ENCODE data around the gene TOP2A. TPM values are rescaled to one million over a fixed set of nuclear protein-coding genes. Genes with fewer than 3 reads are reported as not detected.
A peak's percentile ranks its signal among the peaks of the same experiment; 100 is the strongest.
"Not testable (repeated sequence)": the region's sequence is repeated elsewhere in the genome, so short reads cannot be mapped to it uniquely, and the experiment has no call there.

TOP2A gene
- total RNA-seq, 1 donor from 2014 or later = 41.9 TPM

DNA sequence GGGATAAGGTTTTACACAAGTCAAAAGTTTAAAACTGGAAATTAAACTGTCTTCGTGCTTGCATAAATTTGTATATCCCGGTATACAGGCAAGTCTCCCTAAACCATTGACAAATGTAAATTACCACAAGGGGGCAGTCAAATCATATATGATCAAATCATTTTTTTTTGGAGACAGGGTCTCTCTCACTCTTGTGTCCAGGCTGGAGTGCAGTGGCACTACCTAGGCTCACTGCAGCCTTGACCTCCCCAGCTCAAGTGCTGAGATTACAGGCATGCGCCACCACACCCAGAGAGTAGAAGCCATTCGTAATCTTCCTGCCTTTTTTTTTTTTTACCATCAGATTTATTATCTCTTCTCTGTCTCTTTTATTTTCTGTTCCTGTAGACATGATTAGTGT, 18.5 kb downstream of the TOP2A start:
- no peak for DNase-seq (ENCODE audit: extremely low spot score, unreplicated experiment)
- no peaks in the 10 kb centered on the region for H3K27me3 Mint-ChIP-seq (ENCODE audit: unreplicated experiment)
- peak overlapping the region; percentile 18 for H3K27ac Mint-ChIP-seq (ENCODE audit: unreplicated experiment)
- H3K9me3 Mint-ChIP-seq (ENCODE audit: unreplicated experiment) = no peaks in the 10 kb centered on the region
- peaks cover 13% of the 10 kb centered on the region for H3K4me1 Mint-ChIP-seq (ENCODE audit: unreplicated experiment)
- no peak overlapping the region for H3K4me3 Mint-ChIP-seq (ENCODE audit: unreplicated experiment)
- no peaks in the 10 kb centered on the region for H3K36me3 Mint-ChIP-seq (ENCODE audit: unreplicated experiment)
- TF ChIP-seq, protein P1, sequence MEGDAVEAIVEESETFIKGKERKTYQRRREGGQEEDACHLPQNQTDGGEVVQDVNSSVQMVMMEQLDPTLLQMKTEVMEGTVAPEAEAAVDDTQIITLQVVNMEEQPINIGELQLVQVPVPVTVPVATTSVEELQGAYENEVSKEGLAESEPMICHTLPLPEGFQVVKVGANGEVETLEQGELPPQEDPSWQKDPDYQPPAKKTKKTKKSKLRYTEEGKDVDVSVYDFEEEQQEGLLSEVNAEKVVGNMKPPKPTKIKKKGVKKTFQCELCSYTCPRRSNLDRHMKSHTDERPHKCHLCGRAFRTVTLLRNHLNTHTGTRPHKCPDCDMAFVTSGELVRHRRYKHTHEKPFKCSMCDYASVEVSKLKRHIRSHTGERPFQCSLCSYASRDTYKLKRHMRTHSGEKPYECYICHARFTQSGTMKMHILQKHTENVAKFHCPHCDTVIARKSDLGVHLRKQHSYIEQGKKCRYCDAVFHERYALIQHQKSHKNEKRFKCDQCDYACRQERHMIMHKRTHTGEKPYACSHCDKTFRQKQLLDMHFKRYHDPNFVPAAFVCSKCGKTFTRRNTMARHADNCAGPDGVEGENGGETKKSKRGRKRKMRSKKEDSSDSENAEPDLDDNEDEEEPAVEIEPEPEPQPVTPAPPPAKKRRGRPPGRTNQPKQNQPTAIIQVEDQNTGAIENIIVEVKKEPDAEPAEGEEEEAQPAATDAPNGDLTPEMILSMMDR (IDR thresholded peaks at IDR 0.05) = peak; percentile 72

DNA sequence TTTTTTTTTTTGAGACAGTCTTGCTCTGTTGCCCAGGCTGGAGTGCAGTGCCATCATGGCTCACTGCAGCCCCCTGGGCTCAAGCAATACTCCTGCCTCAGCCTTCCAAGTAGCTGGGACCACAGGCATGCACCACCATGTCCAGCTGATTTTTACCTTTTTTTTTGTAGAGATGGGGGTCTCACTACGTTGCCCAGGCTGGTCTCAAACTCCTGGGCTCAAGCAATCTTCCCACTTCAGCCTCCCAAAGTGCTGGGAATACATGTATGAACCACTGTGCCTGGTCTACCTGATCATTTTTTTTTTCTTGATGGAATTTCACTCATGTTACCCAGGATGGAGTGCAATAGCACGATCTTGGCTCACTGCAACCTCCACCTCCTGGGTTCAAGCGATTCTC, 31.1 kb downstream of the TOP2A start:
- H3K27ac Mint-ChIP-seq (ENCODE audit: unreplicated experiment); DNase-seq (ENCODE audit: extremely low spot score, unreplicated experiment); H3K9me3 Mint-ChIP-seq (ENCODE audit: unreplicated experiment); H3K4me3 Mint-ChIP-seq (ENCODE audit: unreplicated experiment); H3K4me1 Mint-ChIP-seq (ENCODE audit: unreplicated experiment); H3K27me3 Mint-ChIP-seq (ENCODE audit: unreplicated experiment); H3K36me3 Mint-ChIP-seq (ENCODE audit: unreplicated experiment): not testable (repeated sequence)

DNA sequence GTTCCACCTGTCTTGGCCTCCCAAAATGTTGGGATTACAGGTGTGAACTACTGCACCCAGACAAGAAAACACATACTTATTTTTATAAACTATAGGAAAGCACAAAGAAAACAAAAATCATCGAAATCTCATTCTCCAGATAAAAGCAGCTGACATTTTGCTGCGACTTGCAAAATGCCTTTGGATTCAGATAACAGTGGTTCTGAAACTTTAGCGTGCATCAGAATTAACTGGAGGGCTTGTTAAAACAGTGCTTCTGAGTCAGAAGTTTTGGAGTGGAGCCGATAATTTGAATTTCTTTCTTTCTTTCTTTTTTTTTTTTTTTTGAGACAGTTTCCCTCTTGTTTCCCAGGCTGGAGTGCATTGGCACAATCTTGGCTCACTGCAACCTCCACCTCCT, 35.4 kb downstream of the TOP2A start:
- Mint-ChIP-seq H3K36me3 (ENCODE audit: unreplicated experiment) (no peaks in the 10 kb centered on the region), H3K9me3 (ENCODE audit: unreplicated experiment) (no peaks in the 10 kb centered on the region), H3K27ac (ENCODE audit: unreplicated experiment) (no peak overlapping the region), H3K27me3 (ENCODE audit: unreplicated experiment) (no peaks in the 10 kb centered on the region), H3K4me3 (ENCODE audit: unreplicated experiment) (no peak overlapping the region), H3K4me1 (ENCODE audit: unreplicated experiment) (no peaks in the 10 kb centered on the region)
- no peak for DNase-seq (ENCODE audit: extremely low spot score, unreplicated experiment)
- TF ChIP-seq, protein P1 (IDR thresholded peaks at IDR 0.05) = no peak

DNA sequence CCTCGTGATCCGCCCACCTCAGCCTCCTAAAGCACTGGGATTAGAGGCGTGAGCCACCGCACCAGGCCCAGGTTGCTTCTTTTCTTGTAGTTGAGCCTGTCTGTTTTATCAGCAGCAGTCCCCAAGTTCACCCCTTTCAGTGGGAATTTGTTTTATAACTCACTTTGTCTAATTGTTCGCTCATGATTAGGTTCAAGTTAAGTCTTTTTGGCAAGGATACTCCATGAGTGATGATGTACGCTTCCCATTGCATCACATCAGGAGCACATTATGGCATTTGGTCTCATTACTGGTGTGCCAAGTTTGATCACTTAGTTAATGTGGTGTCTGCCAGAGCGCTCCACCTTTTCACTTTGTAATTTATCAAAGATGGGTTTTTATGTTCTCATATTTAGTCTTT, 38.7 kb downstream of the TOP2A start:
- H3K27me3 Mint-ChIP-seq (ENCODE audit: unreplicated experiment) = no peaks in the 10 kb centered on the region
- H3K9me3 Mint-ChIP-seq (ENCODE audit: unreplicated experiment) = no peaks in the 10 kb centered on the region
- DNase-seq (ENCODE audit: extremely low spot score, unreplicated experiment) = no peak
- TF ChIP-seq, protein P1 (IDR thresholded peaks at IDR 0.05) = no peak
- H3K36me3 Mint-ChIP-seq (ENCODE audit: unreplicated experiment) = no peaks in the 10 kb centered on the region
- no peak overlapping the region for H3K4me3 Mint-ChIP-seq (ENCODE audit: unreplicated experiment)
- no peak overlapping the region for H3K27ac Mint-ChIP-seq (ENCODE audit: unreplicated experiment)
- no peaks in the 10 kb centered on the region for H3K4me1 Mint-ChIP-seq (ENCODE audit: unreplicated experiment)

DNA sequence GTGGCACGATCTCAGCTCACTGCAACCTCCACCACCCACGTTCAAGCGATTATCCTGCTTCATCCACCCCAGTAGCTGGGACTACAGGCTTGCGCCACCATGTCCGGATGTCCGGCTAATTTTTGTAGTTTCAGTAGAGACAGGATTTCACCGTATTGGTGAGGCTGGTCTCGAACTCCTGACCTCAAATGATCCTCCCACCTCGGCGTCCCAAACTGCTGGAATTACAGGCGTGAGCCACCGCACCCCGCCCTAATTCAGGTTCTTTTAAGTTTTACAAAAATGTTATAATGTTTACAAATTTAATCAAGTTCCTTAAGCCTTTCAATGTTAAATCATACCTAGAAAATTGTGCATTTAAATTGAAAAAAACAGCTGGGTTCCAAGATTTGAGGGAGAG, 39.9 kb downstream of the TOP2A start:
- DNase-seq (ENCODE audit: extremely low spot score, unreplicated experiment) = no peak
- H3K27ac Mint-ChIP-seq (ENCODE audit: unreplicated experiment) = no peak overlapping the region
- no peak overlapping the region for H3K4me3 Mint-ChIP-seq (ENCODE audit: unreplicated experiment)
- no peaks in the 10 kb centered on the region for H3K9me3 Mint-ChIP-seq (ENCODE audit: unreplicated experiment)
- no peaks in the 10 kb centered on the region for H3K4me1 Mint-ChIP-seq (ENCODE audit: unreplicated experiment)
- H3K27me3 Mint-ChIP-seq (ENCODE audit: unreplicated experiment) = no peaks in the 10 kb centered on the region
- TF ChIP-seq, protein P1 (IDR thresholded peaks at IDR 0.05) = no peak
- no peaks in the 10 kb centered on the region for H3K36me3 Mint-ChIP-seq (ENCODE audit: unreplicated experiment)

DNA sequence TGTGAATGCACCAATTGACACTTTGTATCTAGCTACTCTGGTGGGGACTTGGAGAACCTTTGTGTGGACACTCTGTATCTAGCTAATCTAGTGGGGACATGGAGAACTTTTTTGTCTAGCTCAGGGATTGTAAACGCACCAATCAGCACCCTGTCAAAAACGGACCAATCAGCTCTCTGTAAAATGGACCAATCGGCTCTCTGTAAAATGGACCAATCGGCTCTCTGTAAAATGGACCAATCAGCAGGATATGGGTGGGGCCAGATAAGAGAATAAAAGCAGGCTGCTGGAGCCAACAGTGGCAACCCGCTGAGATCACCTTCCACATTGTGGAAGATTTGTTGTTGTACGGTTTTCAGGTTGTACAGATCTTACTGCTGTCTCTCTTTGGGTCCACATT, 41.2 kb downstream of the TOP2A start:
- DNase-seq (ENCODE audit: extremely low spot score, unreplicated experiment); H3K27ac Mint-ChIP-seq (ENCODE audit: unreplicated experiment); H3K9me3 Mint-ChIP-seq (ENCODE audit: unreplicated experiment); H3K36me3 Mint-ChIP-seq (ENCODE audit: unreplicated experiment); H3K27me3 Mint-ChIP-seq (ENCODE audit: unreplicated experiment); H3K4me1 Mint-ChIP-seq (ENCODE audit: unreplicated experiment); H3K4me3 Mint-ChIP-seq (ENCODE audit: unreplicated experiment): not testable (repeated sequence)

DNA sequence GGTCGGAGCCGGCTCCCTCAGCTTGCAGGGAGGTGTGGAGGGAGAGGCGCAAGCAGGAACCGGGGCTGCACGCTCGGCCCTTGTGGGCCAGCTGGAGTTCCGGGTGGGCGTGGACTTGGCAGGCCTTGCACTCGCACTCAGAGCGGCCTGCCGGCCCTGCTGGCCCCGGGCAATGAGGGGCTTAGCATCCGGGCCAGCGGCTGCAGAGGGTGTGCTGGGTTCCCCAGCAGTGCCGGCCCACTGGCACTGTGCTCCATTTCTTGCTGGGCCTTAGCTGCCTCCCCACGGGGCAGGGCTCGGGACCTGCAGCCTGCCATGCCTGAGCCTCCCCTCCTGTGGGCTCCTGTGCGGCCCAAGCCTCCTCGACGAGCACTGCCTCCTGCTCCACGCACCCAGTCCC, 41.9 kb downstream of the TOP2A start:
- not testable (repeated sequence) for H3K27ac Mint-ChIP-seq (ENCODE audit: unreplicated experiment); H3K4me3 Mint-ChIP-seq (ENCODE audit: unreplicated experiment); H3K27me3 Mint-ChIP-seq (ENCODE audit: unreplicated experiment); H3K4me1 Mint-ChIP-seq (ENCODE audit: unreplicated experiment); H3K9me3 Mint-ChIP-seq (ENCODE audit: unreplicated experiment); DNase-seq (ENCODE audit: extremely low spot score, unreplicated experiment); H3K36me3 Mint-ChIP-seq (ENCODE audit: unreplicated experiment)
